GM21381 (cell line): ENCODE results near the gene DOLK.

Experiments
- ATAC-seq: cut with Tn5 transposase; IDR thresholded peaks from one replicate; pipeline ENCODE4 v1.9.1; 2021; ENCODE audit warnings: mild to moderate bottlenecking, moderate library complexity; ENCODE audit not compliant: unreplicated experiment

Gene DOLK

GRCh38 chr9:128936171-128936865 is 11.1 kb downstream of the DOLK start:
- no peak for ATAC-seq

DNA sequence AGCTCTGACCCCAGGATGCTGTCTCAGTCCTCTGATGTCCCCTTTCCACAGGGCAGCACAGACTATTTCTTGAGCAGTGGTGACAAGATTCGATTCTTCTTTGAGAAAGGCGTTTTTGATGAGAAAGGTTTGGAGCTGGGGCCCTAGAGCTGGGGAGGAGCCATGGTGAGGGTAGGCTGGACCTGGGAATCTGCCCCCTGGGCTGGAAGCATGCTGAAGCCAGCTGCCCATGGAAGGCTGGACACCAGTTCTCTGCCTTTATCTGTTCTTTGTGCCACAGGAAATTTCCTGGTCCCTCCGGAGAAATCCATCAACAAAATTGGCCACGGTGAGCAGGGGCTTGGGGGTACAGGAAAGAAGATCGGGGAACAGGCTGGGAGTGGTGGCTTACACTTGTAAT is 13.7 kb downstream of the DOLK start:
- ATAC-seq: no peak

DNA sequence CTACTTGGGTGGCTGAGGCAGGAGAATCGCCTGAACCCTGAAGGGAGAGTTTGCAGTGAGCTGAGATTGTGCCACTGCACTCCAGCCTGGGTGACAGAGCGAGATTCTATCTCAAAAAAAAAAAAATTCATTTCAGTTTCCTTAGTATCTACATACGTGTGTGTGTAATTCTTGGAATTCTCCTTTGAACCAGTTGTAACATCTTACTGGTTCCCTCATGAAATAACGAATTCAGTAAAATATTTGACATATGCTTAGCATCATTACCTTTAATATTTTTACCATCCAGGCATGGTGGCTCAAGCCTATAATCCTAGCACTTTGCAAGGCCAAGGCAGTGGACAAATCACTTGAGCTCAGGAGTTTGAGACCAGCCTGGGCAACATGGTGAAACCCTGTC is 17.8 kb downstream of the DOLK start:
- no peak for ATAC-seq

- ATAC-seq: no peak
Measured at GRCh38 chr9:128928624-128929023, 18.8 kb downstream of the DOLK start.

- ATAC-seq: no peak
Measured at GRCh38 chr9:128927731-128928411, 19.5 kb downstream of the DOLK start.

- no peak for ATAC-seq
Measured at GRCh38 chr9:128923493-128923883, 23.9 kb downstream of the DOLK start.

DNA sequence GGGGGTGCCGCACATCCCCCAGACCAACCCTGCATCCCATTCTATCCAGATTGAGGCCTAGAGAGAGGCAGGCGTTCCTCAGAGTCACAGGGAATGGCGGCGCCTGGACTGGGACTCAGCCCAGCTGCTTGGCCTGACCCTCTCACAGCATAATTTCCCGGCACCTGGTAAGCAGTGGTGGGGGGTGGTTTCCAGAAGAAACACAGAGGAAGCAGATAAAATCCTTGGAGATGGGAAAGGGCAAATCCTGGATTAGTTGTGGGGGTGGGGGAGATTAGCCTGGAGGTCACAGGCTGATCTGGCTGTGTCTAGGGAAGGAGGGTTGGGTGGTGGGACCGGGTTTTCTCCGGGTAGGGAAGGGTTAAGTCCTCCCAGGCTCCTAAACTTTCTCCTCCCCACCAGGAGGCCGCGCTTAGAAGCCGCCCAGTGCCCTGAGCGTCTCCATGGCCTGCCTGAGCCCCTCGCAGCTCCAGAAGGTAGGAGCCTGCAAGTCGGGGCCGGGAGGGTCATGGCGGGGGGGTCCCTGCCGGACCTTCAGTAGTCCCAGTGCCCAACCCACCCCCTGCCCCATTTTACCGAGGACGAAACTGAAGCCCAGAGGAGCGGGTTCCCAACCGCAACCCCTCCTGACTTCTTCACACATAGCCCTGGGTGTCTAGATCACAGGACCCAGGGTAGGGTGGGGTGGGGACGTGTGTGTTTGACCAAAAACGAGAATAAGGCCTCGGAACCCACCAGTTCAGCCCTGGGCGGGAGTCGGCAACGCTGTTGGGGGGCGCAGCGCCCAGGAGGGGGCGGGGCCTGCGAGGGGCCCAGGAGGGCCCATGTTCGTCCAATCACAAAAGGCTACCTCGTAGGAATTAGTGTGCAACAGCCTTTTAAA is 25.3 kb downstream of the DOLK start:
- no peak for ATAC-seq

- ATAC-seq: no peak
Measured at GRCh38 chr9:128920381-128921058, 26.9 kb downstream of the DOLK start, which contains the start of gene PHYHD1. Gene PHYHD1, plus strand, starts transcription at chr9:128920982. Its CDS starts 1,342 bp downstream, at chr9:128922324.

GRCh38 chr9:128919402-128920089 is 27.9 kb downstream of the DOLK start:
- no peak for ATAC-seq

GRCh38 chr9:128918921-128919320 is 28.5 kb downstream of the DOLK start:
- no peak for ATAC-seq

DNA sequence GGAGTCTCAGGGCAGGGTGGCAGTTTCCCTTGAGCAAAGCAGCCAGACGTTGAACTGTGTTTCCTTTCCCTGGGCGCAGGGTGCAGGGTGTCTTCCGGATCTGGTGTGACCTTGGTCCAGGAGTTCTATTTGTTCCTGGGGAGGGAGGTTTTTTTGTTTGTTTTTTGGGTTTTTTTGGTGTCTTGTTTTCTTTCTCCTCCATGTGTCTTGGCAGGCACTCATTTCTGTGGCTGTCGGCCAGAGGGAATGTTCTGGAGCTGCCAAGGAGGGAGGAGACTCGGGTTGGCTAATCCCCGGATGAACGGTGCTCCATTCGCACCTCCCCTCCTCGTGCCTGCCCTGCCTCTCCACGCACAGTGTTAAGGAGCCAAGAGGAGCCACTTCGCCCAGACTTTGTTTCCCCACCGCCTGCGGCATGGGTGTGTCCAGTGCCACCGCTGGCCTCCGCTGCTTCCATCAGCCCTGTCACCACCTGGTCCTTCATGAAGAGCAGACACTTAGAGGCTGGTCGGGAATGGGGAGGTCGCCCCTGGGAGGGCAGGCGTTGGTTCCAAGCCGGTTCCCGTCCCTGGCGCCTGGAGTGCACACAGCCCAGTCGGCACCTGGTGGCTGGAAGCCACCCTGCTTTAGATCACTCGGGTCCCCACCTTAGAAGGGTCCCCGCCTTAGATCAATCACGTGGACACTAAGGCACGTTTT is 30.1 kb downstream of the DOLK start:
- ATAC-seq: no peak

- ATAC-seq: no peak
Measured at GRCh38 chr9:128916745-128917144, 30.7 kb downstream of the DOLK start.

- no peak for ATAC-seq
Measured at GRCh38 chr9:128916204-128916603, 31.2 kb downstream of the DOLK start.

GRCh38 chr9:128913995-128914772 is 33.2 kb downstream of the DOLK start:
- ATAC-seq: no peak

DNA sequence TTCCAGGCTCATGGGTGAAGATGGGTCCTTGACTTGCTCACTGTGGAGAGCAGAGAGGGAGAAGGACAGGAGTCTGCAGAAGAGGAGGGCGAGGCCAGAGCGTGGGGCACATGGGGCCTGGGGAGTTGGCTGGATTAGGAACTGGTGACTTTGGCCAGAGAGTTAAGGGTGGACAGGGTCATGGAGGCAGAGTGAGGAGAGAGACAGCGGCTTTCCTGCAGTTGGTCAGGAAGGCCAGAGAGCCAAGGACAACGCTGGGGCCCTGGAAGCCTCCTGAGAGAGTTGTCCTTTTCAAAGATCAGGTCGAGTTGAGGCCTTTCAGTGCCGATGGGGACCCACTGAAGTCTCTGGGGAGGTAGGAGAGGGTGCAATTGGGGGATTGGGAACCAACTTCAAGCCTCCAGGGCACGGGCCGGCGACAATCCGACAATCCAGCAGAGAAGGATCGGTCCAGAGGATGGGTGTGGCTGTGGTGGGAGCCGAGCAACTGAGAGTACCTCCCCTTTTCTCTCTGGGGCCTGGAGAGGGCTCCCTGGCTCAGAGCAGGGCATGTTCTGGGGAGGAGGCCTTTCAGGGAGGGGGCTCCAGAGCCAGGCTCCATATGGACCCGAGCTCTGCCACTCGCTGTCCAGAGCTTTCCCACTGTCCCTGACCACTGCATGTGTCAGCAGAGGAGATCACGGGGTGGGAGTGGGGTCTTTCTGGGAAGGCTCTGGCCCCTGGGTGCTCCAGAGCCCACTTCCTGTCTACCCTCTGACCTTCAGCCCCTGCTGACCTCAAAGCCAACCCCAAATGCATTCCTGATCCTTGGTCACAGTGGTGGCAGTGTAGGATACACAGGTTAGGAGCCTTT is 34.1 kb downstream of the DOLK start:
- no peak for ATAC-seq

- no peak for ATAC-seq
Measured at GRCh38 chr9:128912270-128912853, 35.0 kb downstream of the DOLK start.

GRCh38 chr9:128911529-128912035 is 35.8 kb downstream of the DOLK start:
- ATAC-seq: no peak

DNA sequence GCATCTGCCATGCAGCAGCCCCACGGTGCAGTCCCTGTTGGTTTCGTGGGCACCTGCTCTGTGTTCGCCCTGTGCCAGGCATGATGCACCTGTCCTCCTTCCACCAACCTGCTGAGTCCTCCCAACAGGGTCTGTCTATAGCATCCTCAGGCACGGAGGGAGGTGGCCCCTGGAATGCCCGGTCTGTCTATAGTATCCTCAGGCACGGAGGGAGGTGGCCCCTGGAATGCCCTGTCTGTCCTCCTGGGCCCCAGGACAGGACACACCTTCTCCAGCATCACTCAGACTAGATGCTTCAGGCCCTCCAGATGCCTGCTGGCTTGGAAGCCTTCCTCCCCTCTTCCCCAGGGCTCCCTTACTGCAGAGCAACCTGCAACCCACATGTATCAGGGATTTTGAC is 36.5 kb downstream of the DOLK start:
- no peak for ATAC-seq
